GM11168 (cell line): ENCODE measurements around the gene CCDC175.

ENCODE experiments used
- in situ Hi-C: fragments of 300-500 bp; cut with MboI; formaldehyde crosslinking; loops from one replicate; pipeline ENCODE4 v1.12.0; 2022; ENCODE audit warnings: low sequenced_read_pairs; ENCODE audit not compliant: unreplicated experiment

The CCDC175 gene

DNA sequence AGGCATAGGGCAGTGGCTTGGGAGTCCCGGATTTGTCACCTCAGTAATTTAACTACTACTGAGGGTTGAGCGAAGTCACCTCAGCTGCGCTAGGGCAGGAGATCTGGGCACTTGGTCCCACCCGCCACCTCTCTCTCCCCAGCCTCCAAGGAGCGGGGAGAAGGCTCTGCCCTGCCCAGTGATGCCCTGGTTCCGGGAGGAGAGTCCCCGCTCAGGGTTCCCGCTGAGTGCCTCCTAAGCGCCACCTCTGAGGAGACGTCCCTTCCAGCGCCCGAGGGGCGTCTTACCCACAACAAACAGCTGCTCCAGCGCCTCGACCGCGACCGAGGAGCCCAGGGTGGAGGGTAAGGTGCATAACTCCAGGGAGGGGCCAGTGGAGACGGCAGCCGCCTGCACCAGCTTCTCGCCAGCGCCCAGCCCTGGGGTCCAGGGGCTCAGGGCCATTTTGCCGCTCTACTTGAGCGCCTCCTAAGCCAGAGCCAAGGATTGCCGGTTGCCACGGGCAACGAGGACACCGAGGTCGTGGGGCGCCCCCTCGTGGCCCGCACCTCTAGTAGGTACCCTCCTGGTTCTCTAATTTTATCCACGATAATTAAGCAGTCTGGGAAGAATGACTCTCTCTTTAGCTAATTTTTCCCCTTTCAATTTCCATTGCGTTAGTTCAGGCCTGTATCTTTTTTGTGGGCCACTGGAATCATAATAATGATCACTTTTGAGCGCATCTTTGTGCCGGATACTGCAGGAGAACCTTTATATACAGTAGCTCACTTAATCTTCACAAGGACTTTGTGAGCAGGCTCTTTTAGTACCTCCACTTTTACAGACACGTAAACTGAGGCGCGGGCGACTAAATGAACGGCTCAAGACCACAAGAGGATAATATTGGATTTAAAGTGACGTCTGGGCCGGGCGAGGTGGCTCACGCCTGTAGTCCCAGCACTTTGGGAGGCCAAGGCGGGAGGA, at the start of gene CCDC175:
Gene CCDC175, minus strand, starts transcription at position 481 of the 963 bp plus-strand sequence. Its CDS starts 37 bp downstream, at position 444.
- in situ Hi-C loops: no loop called here

DNA sequence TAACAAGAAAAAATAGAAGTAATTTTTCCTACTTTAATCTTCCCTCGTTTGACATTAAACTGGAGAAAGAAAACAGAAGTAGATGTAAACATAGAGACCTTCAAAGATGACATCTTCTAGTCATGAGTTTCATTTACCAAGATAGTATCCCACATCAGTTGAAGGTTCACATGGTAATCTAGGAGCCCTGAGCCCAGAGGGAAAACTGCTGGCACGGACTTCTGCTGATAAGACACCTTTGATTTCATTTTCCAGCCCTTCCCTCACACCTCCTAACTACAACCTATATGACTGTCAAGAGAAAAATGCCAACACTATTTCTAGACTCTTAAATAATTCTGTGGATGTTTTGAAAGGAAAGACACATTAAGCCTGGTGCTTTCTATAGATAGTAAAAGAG, 46.0 kb upstream of the CCDC175 start:
- in situ Hi-C loops: no loop called here

- in situ Hi-C loops: no loop called here
These were observed 42.4 kb upstream of the CCDC175 start for GRCh38 chr14:59619061-59619460.

DNA sequence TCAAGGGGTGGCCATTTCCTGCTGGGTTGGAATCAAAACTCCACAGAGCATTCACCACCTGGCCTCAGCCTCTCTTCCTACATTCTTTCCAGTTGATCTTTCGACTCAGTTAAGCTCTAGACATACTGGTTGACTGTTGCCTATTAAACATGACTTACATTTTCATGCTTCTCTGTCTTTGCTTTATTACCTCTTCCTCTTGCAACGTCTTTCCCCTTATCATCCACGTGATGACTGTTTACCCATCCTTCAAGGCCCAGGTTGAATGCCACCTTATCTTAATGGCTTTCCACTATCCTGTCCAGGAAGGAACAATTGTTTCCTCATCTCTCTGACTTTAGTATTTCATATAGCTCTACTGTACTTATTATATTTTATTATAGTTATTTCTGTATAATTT, 24.4 kb upstream of the CCDC175 start:
- in situ Hi-C loops: no loop called here

DNA sequence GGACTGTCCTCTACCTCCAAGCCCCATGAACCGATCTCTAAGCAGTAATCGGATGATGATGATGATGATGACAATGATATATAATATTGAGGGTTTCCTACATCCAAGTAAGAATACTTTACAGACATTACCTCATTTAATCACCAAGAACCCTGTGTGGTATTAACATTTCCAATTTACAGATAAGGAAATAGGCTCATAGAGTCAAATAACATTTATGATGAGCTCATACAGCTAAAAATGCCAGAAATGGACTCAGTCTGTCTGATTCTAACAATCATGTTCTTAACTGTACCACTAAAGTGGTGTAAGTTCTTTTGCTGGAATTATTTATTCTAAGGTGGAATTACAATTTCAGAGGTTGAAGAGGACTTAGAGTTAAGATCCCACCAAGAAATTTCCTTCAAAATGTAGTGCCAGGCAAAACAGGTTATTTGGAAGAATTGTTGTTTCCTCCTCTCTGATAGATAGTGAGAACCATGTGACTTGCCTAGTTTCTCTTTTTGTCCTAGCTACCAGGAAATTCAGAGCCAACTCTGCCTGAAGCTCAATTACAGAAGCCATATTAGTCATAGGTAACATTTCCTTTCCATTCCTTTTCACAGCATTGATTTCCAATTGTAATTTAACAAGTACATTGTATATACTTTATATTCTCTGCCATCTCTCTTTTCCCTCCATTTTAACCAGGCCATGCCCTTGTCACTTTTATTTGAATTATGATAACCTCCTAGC, 23.8 kb upstream of the CCDC175 start:
- in situ Hi-C loops: no loop called here

DNA sequence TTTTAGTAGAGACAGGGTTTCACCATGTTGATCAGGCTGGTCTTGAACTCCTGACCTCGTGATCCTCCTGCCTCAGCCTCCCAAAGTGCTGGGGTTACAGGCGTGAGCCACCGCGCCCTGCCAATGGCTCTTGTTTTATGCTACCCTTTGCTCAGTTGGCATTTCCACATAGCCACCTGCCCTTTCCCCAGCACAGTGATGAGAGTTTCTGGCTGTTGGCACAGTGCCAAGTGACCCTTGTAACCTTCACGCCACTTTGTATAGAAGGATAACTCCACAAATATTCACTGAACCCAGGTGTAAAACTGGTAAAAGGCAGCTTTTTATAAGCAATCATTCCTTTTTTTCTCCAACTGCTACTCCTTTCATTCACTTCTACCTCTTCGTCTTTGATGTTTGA, 18.5 kb upstream of the CCDC175 start:
- in situ Hi-C loops: no loop called here

- in situ Hi-C loops: no loop called here
These were observed 15.2 kb upstream of the CCDC175 start for GRCh38 chr14:59591641-59592370.

DNA sequence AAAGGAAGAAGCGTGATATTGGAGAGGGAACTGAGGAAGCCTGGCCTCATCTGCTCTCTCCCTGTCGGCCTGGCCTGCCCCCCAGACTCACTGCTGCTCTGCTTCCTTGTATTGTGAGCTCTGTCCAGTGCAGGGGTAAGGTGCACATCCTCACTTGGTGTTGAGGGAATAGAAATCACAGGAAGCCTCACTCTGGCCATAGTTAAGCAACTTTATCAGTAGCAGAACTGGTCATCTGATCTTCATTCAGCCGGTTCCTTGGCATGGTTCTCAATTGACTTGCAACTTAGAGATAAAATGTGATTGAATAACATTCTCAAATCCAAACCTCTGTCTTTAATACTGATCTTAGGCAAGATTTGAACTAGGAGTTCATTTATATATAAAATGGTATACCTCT, 11.5 kb upstream of the CCDC175 start:
- in situ Hi-C loops: no loop called here

- in situ Hi-C loops: no loop called here
These were observed 9.4 kb upstream of the CCDC175 start for GRCh38 chr14:59585891-59586554.

GRCh38 chr14:59583755-59584154, 7.1 kb upstream of the CCDC175 start:
- in situ Hi-C loops: no loop called here

GRCh38 chr14:59582845-59583509, 6.4 kb upstream of the CCDC175 start:
- in situ Hi-C loops: no loop called here

DNA sequence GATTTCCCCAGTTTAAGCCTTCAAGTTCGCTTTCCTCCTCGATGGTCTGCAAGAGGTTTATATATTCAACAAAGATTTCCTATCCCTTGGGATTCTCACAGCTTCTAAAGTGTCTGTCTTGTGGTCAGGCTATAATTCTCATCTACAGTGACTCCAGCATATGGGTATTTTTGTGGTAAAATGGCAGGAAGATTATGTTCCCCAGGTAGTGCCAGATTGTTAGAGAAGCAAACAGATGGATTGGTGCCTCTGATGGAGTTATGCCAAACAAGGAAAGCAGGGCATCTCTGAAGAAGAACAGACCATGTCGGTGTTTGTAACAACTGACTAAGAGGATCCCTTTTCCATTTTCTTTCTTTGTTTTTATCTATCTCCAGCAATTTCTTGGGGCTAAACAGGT, 5.5 kb upstream of the CCDC175 start:
- in situ Hi-C loops: no loop called here

- in situ Hi-C loops: no loop called here
These were observed 4.3 kb upstream of the CCDC175 start for GRCh38 chr14:59580911-59581310.

GRCh38 chr14:59570122-59570521, 6.5 kb downstream of the CCDC175 start:
- in situ Hi-C loops: no loop called here

GRCh38 chr14:59566725-59567124, 9.9 kb downstream of the CCDC175 start:
- in situ Hi-C loops: no loop called here

DNA sequence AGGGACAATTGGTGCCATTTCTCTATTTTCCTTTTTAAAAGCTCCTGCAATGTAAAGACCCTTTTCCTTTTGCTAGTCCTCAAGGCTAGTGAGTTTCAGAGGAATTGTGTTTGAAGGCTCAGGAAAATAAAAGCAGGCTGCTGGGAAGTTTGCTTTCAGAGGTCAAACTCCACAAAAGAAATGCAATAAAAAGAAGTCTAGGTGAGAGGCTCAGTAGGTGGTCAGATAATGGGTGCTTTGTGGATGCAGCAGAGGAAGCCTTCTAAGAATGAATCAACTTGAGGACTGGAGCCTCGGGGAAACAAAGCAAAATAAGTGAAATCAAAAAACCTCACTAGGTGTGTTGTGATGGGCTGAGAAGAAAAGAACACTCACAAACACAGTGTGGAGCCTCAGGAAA, 10.3 kb downstream of the CCDC175 start:
- in situ Hi-C loops: no loop called here

- in situ Hi-C loops: no loop called here
These were observed 11.5 kb downstream of the CCDC175 start for GRCh38 chr14:59565087-59565486.

DNA sequence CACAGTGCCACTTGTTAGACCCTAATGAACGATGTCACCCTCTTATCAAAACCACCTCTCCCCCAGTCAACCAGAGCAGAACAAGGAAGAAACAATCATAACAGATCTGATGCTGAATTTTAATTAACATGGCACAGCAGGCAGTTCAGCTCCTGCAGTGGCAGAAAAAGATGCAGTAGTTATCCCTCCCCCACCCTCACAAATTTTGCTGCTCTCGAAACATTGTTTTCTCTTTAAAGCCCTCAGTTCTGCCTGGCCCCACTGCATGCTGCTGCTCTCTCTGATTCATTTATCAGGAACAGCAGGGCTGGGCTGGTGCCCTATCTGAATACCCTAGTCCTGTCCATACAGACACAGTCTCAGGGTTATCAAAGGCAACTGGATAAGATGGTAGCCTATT, 12.2 kb downstream of the CCDC175 start:
- in situ Hi-C loops: no loop called here

- in situ Hi-C loops: no loop called here
These were observed 29.3 kb downstream of the CCDC175 start for GRCh38 chr14:59547310-59547709.

- in situ Hi-C loops: no loop called here
These were observed 32.7 kb downstream of the CCDC175 start for GRCh38 chr14:59543873-59544272.
